HG03521 (cell line): Measurements from ENCODE around the gene ACTL7B.
"Not testable (repeated sequence)": the region's sequence is repeated elsewhere in the genome, so short reads cannot be mapped to it uniquely, and the experiment has no call there.

ENCODE experiments used
- ATAC-seq: cut with Tn5 transposase; IDR thresholded peaks from one replicate; pipeline ENCODE4 v1.9.1; 2021; ENCODE audit warnings: mild to moderate bottlenecking, moderate library complexity; ENCODE audit not compliant: unreplicated experiment

Gene ACTL7B, protein sequence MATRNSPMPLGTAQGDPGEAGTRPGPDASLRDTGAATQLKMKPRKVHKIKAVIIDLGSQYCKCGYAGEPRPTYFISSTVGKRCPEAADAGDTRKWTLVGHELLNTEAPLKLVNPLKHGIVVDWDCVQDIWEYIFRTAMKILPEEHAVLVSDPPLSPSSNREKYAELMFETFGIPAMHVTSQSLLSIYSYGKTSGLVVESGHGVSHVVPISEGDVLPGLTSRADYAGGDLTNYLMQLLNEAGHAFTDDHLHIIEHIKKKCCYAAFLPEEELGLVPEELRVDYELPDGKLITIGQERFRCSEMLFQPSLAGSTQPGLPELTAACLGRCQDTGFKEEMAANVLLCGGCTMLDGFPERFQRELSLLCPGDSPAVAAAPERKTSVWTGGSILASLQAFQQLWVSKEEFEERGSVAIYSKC

DNA sequence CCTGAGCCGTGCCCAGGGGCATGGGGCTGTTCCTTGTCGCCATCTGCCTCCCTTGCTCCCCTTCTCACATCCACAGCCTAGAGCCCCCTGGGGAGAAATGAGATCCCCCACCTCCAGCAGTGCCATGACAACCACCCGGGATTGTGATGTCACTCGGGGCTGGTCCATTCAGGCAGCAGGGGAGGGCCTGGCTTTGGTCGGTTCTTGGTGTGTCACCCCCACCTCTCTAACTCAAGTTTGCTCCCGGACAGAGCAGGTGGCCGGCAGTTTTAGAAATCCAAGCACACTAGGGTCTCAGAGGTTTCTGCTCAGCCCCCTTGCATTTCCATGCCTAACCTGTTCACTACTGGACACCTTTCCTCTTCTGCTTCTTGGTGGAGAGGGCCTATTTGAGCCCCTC is at the start of gene ACTL7B:
ACTL7B (minus strand) TSS at position 99 of the 400 bp plus-strand sequence; CDS start at position 43, 56 bp downstream.
- ATAC-seq: no peak

DNA sequence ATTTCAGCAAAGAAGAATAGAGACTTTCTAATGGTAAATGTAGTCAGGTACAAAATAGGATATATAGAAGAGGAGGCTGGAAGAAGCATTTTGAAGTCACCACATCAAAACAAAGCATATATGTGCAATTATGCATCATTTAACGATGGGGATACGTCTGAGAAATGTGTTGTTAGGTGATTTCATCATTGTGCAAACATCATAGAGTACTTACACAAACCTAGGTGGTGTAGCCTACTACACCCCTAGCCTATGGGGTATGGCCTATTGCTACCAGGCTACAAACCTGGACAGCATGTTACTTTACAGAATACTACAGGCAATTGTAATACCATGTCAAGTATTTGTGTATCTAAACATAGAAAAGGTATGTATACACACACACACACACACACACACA is 49.7 kb upstream of the ACTL7B start:
- ATAC-seq: no peak

DNA sequence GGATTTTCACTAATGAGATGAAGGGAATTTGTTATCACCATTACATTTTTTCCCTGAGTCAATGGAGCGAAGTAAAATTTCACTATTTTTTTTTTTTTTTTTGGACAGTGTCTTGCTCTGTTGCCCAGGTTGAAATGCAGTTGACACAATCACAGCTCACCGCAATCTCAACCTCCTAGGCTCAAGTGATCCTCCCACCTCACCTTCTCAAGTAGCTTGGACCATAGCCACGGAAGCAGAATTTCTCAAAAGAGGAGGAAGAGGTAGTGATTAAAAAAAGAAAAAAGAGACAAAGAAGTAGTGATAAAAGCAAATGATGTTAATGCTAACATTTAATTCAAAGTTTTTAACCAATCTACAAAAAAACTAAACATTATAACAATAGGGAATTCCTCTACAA is 48.4 kb upstream of the ACTL7B start:
- ATAC-seq: no peak

DNA sequence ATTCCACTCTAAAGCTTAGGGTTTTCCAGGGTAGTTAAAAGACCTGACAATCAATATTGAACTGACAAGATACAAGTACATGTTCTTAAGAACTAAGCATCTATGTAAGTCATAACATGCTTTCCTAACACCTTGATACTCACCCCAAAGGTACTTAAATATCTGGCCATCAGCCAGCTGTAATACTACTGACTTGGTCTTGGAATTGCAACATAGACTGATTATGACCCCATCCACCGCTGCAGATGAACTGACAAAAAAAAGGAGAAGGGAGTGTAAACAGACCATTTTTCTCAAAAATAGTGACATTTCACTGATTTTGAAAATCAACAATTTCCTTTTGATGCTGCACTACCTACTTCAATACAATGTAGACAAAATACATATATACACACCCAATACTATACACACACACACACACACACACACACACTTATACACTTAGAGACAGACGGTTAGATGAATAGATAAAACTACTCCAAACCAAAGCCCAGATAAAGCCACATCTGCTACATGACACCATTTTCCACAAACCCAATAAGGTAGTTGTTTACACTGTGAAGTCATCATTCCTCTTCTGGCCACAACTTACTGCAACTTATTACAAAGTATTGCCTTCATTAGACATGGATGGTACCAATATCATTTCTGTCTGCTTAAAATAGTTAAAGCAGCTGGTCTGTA is 47.8 kb upstream of the ACTL7B start:
- ATAC-seq: no peak

DNA sequence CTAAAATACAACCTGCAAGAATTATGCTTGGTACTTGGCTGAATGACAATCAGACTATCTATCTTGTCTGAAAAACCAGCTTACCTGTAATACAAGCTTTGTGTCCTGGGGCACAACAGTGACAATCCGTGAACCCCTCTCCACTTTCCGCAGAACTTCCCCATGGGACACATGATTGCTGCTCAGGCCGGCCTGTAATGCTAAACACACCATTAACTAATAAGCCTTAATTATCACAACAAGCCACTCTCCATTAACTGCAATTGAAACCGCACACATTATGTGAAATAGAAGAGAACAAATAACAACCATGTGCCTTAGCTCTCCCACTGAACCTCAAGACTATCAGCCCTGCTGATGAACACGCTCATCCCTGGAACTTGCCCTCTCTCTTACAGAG is 44.4 kb upstream of the ACTL7B start:
- no peak for ATAC-seq

DNA sequence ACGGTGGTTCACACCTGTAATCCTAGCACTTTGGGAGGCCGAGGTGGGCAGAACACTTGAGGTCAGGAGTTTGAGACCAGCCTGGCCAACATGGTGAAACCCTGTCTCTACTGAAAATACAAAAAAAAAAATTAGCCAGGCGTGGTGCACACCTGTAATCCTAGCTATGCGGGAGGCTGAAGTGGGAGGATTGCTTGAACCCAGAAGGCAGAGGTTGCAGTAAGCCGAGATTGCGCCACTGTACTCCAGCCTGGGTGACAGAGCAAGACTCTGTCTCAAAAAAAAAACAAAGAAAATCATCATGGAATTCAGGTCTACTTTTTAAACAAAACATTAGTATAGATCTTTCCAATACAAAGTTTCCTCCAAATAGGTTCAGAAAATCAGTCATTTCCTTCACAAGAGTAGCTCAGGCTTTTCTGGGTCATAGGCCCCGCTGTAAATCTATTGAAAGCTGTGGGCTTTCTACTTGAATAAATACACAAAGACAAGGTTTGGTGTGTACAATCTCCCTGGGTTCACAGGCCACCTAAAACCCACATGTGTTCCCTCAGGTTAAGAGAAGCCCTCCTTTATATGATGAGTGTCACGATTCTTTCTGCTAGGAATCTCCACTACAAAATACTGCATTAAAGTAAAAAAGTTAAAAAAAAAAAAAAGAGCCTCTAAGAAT is 43.4 kb upstream of the ACTL7B start:
- not testable (repeated sequence) for ATAC-seq

DNA sequence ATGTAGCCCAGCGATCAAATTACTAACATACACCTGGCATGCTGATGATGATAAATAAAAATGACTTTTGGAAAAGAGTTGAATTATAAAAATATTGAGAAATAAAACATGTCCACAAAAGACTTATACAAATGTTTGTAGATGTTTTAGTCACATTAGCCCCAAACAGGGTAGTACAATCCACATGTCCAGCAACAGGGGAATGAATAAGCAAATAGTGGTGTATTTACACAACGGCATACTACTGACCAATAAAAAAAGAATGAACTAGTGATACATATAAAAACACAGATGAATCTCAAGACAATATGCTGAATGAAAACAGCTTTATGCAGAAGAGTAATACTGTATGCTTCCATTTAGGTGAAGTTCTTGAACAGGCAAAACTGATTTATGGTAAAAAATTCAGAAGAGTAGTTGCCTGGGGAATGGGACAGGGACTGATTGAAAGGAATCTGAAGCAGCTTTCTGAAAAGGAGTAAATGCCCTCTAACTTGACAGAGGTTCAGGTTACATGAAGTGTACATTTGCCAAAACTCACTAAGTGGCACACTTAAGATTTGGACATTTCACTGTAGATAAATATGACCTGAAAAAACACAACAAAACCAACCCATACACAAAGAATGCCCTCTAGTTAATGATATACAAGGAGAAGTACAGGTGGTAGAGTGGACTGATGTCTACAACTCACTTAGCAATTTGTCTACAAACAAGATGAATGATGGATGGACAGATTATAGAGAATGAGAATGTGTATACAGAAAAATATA is 41.7 kb upstream of the ACTL7B start:
- no peak for ATAC-seq

DNA sequence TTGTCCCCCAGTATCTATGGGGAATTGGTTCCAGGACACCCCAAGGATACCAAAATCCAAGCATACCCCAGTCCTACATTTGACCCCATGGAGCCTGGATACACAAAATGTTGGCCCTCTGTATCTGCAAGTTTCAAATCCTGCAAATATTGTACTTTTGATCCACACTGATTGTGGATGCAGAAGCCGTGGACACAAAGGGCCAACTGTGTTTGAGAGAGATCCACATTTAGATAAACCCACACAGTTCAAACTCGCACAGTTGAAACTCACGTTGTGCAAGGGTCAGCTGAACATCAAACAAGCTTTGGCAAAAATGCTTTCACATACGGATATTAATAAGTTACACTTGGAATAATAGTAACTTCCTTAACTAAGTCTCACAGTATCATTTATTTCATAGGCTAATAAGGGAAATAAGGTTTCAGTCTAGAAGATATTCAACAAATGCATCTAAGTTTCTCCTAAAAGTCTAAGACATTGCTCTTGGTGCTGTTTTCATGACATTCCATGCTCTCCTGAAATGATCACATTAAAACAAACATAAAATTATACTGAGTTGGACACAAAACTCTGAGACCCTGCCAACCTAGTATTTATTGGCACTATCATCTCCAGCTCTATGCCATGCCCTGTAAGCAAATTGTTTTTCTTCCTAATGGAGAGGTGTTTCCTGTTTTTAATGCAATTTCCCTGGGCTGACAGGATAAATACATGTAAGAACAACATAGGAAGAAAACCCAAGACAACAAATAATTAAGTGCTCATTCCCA is 38.6 kb upstream of the ACTL7B start:
- no peak for ATAC-seq

DNA sequence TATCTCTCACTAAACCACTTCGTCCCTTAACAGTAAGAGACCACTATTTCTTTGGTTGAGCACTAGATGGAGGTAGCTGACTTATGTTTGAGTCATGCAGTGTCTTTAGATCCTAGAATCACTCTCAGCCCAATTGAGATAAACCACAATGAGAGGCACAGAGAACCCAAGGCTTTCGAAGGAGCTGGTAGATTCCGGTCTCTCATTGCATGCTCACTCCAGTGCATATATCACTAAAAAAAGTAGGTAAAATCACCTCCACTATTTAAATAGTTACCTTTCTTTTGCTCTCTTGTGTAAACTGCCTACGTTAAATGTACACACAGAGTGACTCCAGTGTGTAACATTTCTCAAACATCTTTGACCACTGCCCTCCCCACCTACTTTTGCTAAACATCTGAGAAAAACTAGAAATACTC is 33.9 kb upstream of the ACTL7B start:
- ATAC-seq: no peak

DNA sequence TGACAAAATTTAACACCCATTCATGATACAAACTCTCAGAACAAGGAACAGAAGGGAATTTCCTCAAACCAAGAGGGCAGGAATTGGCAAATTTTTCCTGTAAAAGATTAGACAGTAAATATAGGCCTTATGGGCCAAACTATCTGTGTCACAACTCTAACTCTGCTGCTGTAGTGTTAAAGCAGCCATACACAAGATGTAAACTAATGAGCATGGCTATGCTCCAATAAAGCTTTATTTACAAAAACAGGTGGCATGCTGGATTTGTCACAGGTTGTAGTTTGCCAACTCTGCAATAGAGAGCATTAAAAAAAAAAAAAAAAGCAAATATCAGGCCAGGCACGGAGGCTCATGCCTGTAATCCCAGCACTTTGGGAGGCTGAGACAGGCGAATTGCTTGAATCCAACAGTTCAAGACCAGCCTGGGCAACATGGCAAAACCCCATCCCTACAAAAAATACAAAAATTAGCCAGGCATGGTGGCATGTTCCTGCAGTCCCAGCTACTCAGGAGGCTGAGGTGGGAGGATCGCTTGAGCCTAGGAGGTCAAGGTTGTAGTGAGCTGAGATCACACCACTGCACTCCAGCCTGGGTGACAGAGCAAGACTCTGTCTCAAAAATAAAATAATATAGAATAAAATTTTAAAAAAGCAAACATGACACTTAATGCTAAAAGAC is 30.9 kb upstream of the ACTL7B start:
- not testable (repeated sequence) for ATAC-seq

DNA sequence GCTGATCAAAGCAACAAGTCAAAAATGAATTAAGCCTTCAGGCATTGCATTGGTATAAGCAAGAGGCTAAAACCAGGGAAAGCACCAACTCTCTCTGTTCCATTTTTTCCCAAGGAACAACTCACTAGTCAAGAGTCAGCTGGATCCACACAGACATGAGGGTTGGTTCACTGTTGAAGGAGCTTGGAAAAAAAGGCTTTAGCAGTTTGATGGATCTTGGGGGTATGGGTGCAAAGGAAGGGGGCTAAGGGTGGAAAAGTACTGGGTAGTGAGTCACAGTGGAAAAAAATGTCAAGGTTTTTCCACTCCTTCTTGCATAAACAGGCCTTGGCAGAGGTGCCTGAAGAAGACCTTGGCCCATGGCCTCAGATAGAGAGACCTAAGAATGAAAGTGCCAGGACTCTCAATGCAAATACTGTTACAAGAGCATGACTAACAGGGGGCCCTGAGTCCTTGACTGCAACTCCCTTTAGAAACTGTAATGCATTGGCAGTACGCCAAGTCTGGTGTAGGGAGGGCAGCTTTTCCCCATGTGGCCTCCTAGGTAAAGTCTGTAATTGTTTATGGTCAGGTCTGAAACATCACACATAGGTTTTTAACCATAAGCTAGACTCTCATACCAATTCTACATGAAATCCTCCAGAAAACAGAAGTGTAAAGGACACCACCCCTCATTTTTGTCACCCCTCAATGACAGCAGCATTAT is 30.0 kb upstream of the ACTL7B start:
- peak; percentile 98 for ATAC-seq

DNA sequence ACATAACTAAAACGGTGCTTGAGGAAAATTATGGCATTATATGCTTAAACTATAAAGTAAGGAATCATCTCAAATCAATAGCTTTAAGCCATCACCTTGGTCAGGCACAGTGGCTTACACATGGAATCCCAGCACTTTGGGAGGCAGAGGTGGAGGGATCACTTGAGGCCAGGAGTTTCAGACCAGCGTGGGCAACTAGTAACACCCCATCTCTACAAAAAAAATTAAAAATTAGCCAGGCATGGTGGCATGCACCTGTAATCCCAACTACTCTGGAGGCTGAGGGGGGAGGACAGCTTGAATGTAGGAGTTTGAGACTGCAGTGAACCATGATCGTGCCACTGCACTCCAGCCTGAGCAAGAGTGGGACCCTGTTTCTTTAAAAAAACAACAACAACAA is 28.9 kb upstream of the ACTL7B start:
- no peak for ATAC-seq

DNA sequence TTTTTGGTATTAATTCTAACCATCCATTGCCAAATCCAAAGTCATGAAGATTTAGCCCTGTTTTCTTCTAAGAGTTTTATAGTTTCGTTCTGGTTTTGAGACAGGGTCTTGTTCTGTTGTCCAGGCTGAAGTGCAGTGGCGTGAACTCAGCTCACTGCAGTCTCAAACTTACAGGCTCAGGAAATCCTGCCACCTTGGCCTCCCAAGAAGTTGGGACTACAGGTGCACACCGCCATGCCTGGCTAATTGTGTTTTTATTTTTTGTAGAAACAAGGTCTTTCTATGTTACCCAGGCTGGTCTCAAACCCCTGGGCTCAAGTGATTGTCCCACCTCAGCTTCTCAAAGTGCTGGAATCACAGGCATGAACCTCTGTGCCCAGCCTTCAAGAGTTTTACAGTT is 27.3 kb upstream of the ACTL7B start:
- ATAC-seq: no peak

DNA sequence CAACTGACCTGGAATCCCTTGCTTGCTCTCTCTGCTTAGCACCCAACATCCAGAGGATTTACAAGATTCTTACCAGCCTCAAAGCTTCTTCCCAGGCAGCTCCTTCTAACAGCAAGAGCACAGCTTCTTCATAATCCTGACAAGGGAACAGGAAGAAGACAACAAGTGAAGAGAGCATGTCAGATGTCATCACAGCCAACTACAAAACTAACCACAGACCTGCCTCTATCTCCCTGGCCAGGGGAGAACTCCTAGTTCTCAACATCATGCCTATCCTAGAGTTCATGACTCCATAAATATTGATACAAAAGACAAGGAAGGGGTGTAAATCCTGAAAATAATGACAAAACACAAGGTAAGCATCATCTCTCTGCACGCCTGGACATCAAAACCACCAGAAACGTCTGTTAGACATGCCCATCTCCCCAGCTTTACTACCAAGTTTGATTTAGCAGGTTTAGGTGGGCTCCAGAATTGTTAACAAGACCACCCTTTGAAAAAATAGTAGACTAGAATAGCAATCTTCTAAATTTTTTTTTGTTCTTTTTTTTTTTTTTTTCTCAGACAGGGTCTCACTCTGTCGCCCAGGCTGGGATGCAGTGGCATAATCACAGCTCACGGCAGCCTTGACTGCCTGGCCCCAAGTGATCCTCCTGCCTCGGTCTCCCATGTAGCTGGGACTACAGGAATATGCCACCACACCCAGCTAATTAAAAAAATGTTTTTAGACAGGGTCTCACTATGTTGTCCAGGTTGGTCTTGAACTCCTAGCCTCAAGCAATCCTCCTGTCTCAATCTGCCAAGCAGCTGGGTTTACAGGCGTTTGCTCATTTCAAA is 26.5 kb upstream of the ACTL7B start:
- ATAC-seq: no peak

DNA sequence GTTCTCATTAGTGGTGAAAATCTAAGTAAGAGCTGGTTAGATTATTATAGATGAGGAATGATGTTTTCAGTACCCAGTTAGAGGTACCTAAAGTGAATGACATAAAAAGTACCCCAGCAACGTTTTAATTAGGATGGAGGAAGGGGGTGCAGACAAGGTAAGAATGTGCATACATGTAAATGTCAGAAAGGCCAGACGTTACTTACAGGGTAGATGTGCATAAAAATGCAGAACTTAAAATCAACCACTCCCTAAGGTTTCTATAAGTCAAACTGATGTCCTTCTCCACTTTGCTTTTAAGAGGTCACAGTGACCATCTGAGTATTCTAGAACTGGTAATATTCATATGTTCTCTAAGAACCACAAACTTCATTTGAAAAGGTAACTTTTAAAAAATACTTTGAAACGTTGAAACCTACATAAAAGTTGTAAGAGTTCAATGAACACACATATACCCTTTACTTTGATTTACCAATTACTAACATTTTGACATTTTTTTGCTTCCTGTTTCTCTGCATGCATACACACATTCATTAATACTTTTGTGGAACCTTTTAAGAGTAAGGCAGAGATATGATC is 25.0 kb upstream of the ACTL7B start:
- no peak for ATAC-seq

DNA sequence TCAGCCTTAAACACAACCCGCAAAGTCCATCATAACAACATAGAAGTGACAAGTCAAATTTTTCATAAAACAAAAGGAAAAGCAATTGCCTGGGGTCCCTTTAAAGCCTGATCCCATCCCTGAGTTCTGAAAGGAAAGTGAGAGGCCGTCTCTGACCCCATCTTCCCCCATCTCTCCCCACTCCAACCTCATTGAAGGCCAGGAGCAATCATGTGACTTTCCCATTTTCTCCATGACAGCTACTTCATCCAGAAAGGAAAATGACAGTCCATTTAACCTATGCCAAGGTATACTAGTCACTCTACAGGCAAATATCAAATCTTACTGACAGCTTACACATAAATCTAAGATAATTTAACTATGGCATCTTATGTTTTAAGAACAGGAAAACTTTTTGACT is 21.7 kb upstream of the ACTL7B start:
- ATAC-seq: no peak

DNA sequence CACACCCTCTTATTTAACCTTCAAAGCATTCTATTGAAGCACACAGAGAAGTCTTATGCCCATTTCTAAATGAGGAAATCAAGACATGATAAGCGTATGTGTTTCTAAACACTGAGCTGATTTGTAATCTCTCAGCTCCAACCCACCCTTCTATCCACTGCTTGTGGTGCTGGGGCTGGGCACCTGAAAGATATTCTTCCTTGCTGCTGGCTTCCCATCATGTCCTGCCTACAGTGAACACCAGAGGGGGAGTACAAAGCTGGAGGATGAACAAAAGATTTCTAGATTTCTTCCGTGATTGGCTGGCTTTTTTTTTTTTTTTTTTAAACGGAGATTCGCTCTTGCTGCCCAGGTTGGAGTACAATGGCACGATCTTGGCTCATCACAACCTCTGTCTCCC is 20.6 kb upstream of the ACTL7B start:
- ATAC-seq: no peak
